Gastroesophageal sphincter (tissue), 4 donors: ENCODE measurements around the gene LDB3. TPM values are rescaled to one million over a fixed set of nuclear protein-coding genes. Genes with fewer than 3 reads are reported as not detected.

Experiments used
- ATAC-seq: fragments of 150-250 bp; one replicate; pipeline ENCODE4 v1.9.1; 2016; ENCODE audit warnings: mild to moderate bottlenecking, moderate library complexity
- H3K27ac ChIP-seq, 4 donors: fragments of 200-600 bp; sonication (generic) in 3 of 4; 1 replicate in 3 of 4; 2 replicates in 1 of 4; pipeline ENCODE4 v1.5.1; 2016 to 2019
- H3K27me3 ChIP-seq: fragments of 200-600 bp; sonication (generic); one replicate; pipeline ENCODE4 v1.5.1; 2019
- H3K36me3 ChIP-seq, 2 donors: fragments of 200-600 bp; sonication (generic); one replicate each; pipeline ENCODE4 v1.5.1; 2019; ENCODE audit warnings: control low read depth in 1 of 2
- H3K4me1 ChIP-seq, 3 donors: fragments of 200-600 bp; sonication (generic); 1 replicate in 2 of 3; 2 replicates in 1 of 3; pipeline ENCODE4 v1.5.1; 2016 to 2019; ENCODE audit warnings: control low read depth in 2 of 3
- H3K4me3 ChIP-seq, 2 donors: fragments of 200-600 bp; sonication (generic); one replicate each; pipeline ENCODE4 v1.5.1; 2019; ENCODE audit warnings: mild to moderate bottlenecking in 1 of 2, moderate library complexity in 1 of 2
- H3K9me3 ChIP-seq, 3 donors: fragments of 200-600 bp; sonication (generic); one replicate each; pipeline ENCODE4 v1.5.1; 2017 to 2019; ENCODE audit warnings: control low read depth in 2 of 3
- EP300 ChIP-seq: sonication (generic); formaldehyde crosslinking; IDR thresholded peaks from one replicate; pipeline ENCODE4 v1.6.1; 2017; ENCODE audit warnings: antibody characterized with exemption, mild to moderate bottlenecking
- POLR2A ChIP-seq, 2 donors: fragments of 450-650 bp; IDR thresholded peaks; one replicate each; pipeline ENCODE4 v1.6.1; 2017; ENCODE audit warnings: antibody characterized with exemption in 2 of 2, mild to moderate bottlenecking in 2 of 2, moderate library complexity in 1 of 2
- POLR2AphosphoS5 ChIP-seq: sonication (generic); formaldehyde crosslinking; IDR thresholded peaks from one replicate; pipeline ENCODE4 v1.6.1; 2017; ENCODE audit warnings: antibody characterized with exemption
- whole genome bisulfite sequencing, 2 donors: methylation state at CpG; one replicate each; pipeline ENCODE4 v1.1.5; 2018; ENCODE audit warnings: low coverage in 1 of 2; 5-methylcytosine and 5-hydroxymethylcytosine counted together
- total RNA-seq, 4 donors: library from RNA; depleted of rRNA; stranded (reverse); fragments of >200 nt; gene quantifications; one replicate each; pipeline ENCODE4 v1.1.0, GENCODE V29; 2016
- TF ChIP-seq, protein P1 (sequence below), 4 experiments: fragments of 200-600 bp in 2 of 4; fragments of 450-650 bp in 2 of 4; sonication (generic) in 1 of 4; IDR thresholded peaks; one replicate each; pipeline ENCODE4 v1.5.1; 2017 to 2019; ENCODE audit warnings: antibody characterized with exemption in 4 of 4, mild to moderate bottlenecking in 2 of 4, moderate library complexity in 2 of 4

The LDB3 gene
- total RNA-seq, 4 donors from 2014 or later = 12.9 to 45.8 (median 18.6) TPM

DNA sequence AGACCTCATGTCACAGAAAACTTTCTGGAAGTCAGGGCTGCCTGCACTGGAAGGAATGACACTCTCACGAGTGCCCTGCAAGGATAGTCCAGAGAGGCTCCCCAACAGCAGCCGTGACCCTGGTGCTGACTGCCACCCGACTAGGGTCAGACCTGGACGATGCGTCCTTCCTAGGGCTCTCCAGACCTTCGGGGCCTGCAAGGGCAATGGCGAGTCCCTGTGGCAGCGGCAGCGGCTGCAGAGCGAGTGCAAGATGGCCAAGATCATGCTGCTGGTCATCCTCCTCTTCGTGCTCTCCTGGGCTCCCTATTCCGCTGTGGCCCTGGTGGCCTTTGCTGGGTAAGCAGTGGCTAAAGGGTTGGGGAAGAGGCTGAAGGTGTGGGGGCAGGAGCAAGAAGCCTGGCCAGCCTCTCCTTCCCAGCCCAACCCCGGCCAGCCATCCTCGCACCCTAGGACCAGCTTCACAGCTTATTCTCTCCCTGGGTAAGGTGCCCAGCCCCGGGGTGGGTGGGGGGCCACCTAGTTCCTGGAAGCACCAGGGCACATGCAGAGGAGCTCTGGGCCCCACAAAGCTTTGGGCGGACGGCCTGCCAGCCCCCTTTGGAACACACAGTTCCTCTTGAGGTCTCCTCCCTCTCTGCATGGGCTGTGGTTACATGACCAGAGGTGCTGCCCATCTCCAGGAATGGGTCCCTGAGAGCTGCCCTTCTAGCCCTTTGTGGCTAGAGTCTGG lies 8.4 kb upstream of the LDB3 start:
- ATAC-seq = no peak
- Histone ChIP-seq H3K27me3 (no peaks in the 10 kb centered on the region), H3K9me3 (no peaks in the 10 kb centered on the region), H3K36me3 (no peaks in the 10 kb centered on the region), H3K4me3 (no peak overlapping the region), H3K4me1 (peaks cover 0 to 28% (median 0%) of the 10 kb centered on the region in 3 donors), H3K27ac (no peak overlapping the region)
- TF ChIP-seq EP300 = no peak
- TF ChIP-seq POLR2AphosphoS5 = no peak
- TF ChIP-seq POLR2A (IDR thresholded peaks at IDR 0.05) = no peak
- TF ChIP-seq, protein P1, sequence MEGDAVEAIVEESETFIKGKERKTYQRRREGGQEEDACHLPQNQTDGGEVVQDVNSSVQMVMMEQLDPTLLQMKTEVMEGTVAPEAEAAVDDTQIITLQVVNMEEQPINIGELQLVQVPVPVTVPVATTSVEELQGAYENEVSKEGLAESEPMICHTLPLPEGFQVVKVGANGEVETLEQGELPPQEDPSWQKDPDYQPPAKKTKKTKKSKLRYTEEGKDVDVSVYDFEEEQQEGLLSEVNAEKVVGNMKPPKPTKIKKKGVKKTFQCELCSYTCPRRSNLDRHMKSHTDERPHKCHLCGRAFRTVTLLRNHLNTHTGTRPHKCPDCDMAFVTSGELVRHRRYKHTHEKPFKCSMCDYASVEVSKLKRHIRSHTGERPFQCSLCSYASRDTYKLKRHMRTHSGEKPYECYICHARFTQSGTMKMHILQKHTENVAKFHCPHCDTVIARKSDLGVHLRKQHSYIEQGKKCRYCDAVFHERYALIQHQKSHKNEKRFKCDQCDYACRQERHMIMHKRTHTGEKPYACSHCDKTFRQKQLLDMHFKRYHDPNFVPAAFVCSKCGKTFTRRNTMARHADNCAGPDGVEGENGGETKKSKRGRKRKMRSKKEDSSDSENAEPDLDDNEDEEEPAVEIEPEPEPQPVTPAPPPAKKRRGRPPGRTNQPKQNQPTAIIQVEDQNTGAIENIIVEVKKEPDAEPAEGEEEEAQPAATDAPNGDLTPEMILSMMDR (IDR thresholded peaks at IDR 0.05) = no peak
- 100% methylated on average over 2 to 3 of the region's 17 CpGs for WGBS, 2 donors

DNA sequence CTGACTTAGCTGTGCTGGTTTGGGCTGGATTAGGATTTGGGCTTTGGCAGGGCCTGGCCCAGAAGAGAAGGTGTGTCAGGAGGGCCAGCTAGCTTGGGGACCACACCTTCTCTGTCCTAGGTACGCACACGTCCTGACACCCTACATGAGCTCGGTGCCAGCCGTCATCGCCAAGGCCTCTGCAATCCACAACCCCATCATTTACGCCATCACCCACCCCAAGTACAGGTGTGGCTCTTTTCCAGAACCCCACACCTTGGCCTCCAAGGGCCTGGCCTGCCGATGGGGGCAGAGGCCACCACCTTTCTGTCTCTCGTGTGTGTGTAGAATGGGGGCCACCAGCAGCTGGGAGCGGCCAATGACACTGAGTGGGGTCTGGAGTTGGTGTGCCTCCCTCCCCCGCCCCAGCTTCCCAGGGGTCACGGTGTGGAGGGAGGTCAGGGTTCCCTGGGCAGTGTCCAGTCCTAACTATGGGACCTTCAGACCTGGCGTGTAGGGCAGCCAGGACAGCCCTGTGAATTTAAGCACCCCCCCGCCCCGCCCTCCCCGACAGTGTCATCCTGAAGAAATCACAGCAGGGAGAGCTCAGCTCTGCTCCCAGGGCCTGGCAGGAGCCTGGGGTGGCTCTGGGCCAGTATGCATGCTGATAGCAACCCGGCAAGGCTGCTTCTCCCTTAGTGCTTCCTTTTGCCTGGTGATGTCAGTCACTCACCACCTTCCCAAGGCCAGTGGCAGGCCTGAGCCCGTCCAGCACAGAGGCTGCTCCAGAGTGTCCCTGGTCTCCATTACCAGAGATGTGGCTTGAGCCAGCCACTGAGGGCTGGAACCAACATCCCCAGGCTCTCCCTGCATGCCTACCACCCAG lies 6.9 kb upstream of the LDB3 start:
- Histone ChIP-seq H3K4me1 (peaks cover 0 to 43% (median 0%) of the 10 kb centered on the region in 3 donors), H3K27ac (peak overlapping the region in 2 of 4 donors; percentile 20 to 26), H3K4me3 (no peak overlapping the region), H3K27me3 (no peaks in the 10 kb centered on the region), H3K9me3 (no peaks in the 10 kb centered on the region), H3K36me3 (no peaks in the 10 kb centered on the region)
- no peak for TF ChIP-seq POLR2A (IDR thresholded peaks at IDR 0.05)
- TF ChIP-seq, protein P1 (IDR thresholded peaks at IDR 0.05) = no peak
- TF ChIP-seq EP300 = no peak
- TF ChIP-seq POLR2AphosphoS5 = no peak
- WGBS, 2 donors = 90% methylated on average over 2 of the region's 17 CpGs; no CpG with 5 or more reads in 1 of the 2 donors
- peak; percentile 37 for ATAC-seq

DNA sequence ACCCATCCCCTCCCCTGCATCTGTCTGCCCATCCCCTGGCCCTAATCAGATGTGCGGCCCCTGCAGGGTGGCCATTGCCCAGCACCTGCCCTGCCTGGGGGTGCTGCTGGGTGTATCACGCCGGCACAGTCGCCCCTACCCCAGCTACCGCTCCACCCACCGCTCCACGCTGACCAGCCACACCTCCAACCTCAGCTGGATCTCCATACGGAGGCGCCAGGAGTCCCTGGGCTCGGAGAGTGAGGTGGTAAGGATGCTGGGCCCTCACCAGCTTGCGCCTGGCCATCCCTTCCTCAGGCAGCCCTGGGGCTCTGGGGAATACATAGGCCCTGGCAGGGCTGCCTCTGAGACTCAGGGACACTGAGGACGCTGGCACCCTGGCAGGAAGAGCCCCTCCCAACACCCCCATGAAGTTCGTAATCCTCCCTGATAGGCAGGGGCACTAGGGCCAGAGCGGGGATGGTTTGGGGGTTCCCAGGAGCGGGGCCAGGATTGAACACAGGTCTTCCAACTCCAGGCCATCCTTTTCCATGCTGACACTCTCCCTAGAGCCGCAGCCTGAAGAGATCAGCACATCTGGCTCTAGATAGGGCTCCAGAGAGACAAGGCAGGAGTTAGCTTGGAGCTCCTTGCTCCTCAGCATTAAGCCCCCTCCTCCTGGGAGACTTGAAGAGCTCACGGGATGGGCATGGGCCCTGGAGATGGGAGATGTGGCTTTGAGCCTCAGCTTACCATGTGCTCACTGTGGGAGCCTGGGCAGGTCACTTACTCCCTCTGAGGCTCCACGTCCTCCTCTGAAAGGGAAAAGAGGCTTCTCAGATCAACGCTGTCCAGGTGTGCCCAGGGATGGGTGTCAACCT lies 5.9 kb upstream of the LDB3 start:
- WGBS, 2 donors = no CpG with 5 or more reads among the region's 19 CpGs
- Histone ChIP-seq H3K4me3 (no peak overlapping the region), H3K9me3 (no peaks in the 10 kb centered on the region), H3K27ac (peak overlapping the region in 2 of 4 donors; percentile 20 to 26), H3K27me3 (no peaks in the 10 kb centered on the region), H3K4me1 (peaks cover 0 to 53% (median 0%) of the 10 kb centered on the region in 3 donors), H3K36me3 (no peaks in the 10 kb centered on the region)
- no peak for ATAC-seq
- TF ChIP-seq POLR2AphosphoS5 (no peak), EP300 (no peak), POLR2A (IDR thresholded peaks at IDR 0.05) (no peak)
- TF ChIP-seq, protein P1 (IDR thresholded peaks at IDR 0.05) = no peak

DNA sequence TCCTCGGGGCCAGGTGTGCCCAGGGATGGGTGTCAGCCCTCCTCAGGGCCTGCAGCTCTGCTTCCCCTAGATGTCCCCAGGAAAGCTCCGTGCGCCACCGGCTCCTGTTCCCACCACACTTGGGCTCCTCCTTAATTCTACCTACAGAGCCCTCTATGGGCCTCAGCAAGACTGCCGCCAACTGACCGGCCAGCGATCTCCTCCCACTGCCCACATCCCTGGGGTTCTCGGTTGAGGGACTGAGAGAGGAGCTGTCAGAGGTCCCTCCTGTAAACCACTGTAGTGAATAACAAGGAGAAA lies 5.3 kb upstream of the LDB3 start:
- TF ChIP-seq, protein P1 (IDR thresholded peaks at IDR 0.05) = no peak
- TF ChIP-seq POLR2AphosphoS5 (no peak), EP300 (no peak)
- H3K4me3 ChIP-seq = no peak overlapping the region
- H3K9me3 ChIP-seq = no peaks in the 10 kb centered on the region
- 60% methylated on average over 1 of the region's 8 CpGs; no CpG with 5 or more reads in 1 of the 2 donors for WGBS, 2 donors
- H3K27me3 ChIP-seq = no peaks in the 10 kb centered on the region
- H3K4me1 ChIP-seq = peaks cover 0 to 59% (median 0%) of the 10 kb centered on the region in 3 donors
- no peaks in the 10 kb centered on the region for H3K36me3 ChIP-seq
- no peak for ATAC-seq
- H3K27ac ChIP-seq = no peak overlapping the region
